Esophagus (tissue), 2 donors: Measurements from ENCODE around the gene PINK1. TPM values are rescaled to one million over a fixed set of nuclear protein-coding genes. Genes with fewer than 3 reads are reported as not detected.
"Not testable (repeated sequence)": the region's sequence is repeated elsewhere in the genome, so short reads cannot be mapped to it uniquely, and the experiment has no call there.

Experiments used
- H3K27ac ChIP-seq, 2 donors: one replicate each; pipeline ENCODE4 v1.5.1; 2013; ENCODE audit warnings: low read depth in 2 of 2, mild to moderate bottlenecking in 2 of 2, inconsistent platforms in 1 of 2, low read length in 1 of 2, moderate library complexity in 1 of 2
- H3K27me3 ChIP-seq, 2 donors: one replicate each; pipeline ENCODE4 v1.6.1; 2013; ENCODE audit warnings: low read length in 2 of 2, control low read depth in 1 of 2, mild to moderate bottlenecking in 1 of 2; ENCODE audit not compliant: insufficient read depth in 2 of 2, control insufficient read depth in 1 of 2
- H3K36me3 ChIP-seq, 2 donors: one replicate each; pipeline ENCODE4 v1.6.1; 2013; ENCODE audit warnings: low read length in 1 of 2; ENCODE audit not compliant: control insufficient read depth in 2 of 2, insufficient read depth in 2 of 2
- H3K4me1 ChIP-seq, 2 donors: one replicate each; pipeline ENCODE4 v1.6.1; 2013; ENCODE audit warnings: low read length in 1 of 2; ENCODE audit not compliant: control insufficient read depth in 2 of 2, insufficient read depth in 2 of 2
- H3K4me3 ChIP-seq, 2 donors: one replicate each; pipeline ENCODE4 v1.5.1; 2013; ENCODE audit warnings: low read length in 2 of 2, mild to moderate bottlenecking in 2 of 2, low read depth in 1 of 2, moderate library complexity in 1 of 2
- H3K9me3 ChIP-seq, 2 donors: one replicate each; pipeline ENCODE4 v1.6.1; 2013; ENCODE audit warnings: mild to moderate bottlenecking in 2 of 2, low read depth in 1 of 2, low read length in 1 of 2, moderate library complexity in 1 of 2; ENCODE audit not compliant: control insufficient read depth in 2 of 2, insufficient read depth in 1 of 2
- WGBS, 2 donors: extraction: QIAGEN DNeasy Blood & Tissue Kit; methylation state at CpG; one replicate each; pipeline ENCODE4 v1.1.7; 2013; 5-methylcytosine and 5-hydroxymethylcytosine counted together
- polyA plus RNA-seq, 2 donors: library from polyadenylated mRNA; stranded (reverse); fragments of 200-250 nt; gene quantifications; one replicate each; pipeline ENCODE4 v1.2.3, GENCODE V29; 2013
- donor health status: healthy with polysubstance abuse.
- donor health status: Bipolar disorder and iron deficiency.

Gene PINK1
- polyA plus RNA-seq, 2 donors = 52.0 to 61.2 TPM

DNA sequence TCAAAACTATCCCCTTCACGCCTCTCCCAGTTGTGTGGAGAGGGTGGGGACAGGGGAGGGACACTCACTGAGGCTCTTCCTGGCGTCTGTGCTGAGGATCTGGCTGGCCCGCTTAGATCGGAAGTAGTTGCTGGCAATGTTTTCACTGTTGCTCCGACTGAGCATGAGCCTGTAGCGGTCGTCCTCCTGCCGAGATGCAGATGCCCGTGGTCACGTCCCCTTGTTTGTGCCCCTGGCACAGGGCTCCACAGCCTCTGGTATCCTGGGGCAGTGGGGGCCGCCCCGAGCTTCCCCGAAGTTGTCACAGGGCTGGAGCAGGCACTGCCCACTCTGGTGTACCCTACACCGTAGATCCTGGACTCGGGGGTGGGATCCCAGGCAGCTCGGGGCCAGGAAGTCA is 32.9 kb downstream of the PINK1 start:
- 78 to 82% methylated on average over 15 to 16 of the region's 16 CpGs for WGBS, 2 donors
- no peak overlapping the region for H3K27ac ChIP-seq
- H3K4me3 ChIP-seq = no peak overlapping the region
- H3K27me3 ChIP-seq = no peaks in the 10 kb centered on the region
- peaks cover 3 to 10% of the 10 kb centered on the region in 2 donors for H3K4me1 ChIP-seq
- no peaks in the 10 kb centered on the region for H3K9me3 ChIP-seq
- no peaks in the 10 kb centered on the region for H3K36me3 ChIP-seq

DNA sequence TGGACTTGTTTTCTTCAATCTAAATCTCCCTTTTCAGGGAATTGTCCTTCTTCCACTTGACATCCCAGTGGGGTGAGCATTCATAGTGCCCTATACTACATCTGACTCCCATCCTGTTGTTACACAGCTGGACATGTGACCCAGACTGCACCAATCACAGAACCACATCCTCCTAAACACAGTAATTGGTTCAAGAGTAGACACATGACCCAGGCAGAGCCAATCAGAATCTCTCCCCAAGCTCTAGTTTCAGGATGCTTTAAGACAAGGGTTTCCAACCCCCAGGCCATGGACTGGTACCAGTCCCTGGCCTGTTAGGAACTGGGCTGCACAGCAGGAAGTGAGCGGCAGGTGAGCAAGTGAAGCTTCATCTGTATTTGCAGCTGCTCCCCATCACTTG is 33.5 kb downstream of the PINK1 start:
- Histone ChIP-seq H3K9me3 (no peaks in the 10 kb centered on the region), H3K36me3 (no peaks in the 10 kb centered on the region), H3K4me3 (no peak overlapping the region), H3K4me1 (peaks cover 3 to 7% of the 10 kb centered on the region in 2 donors), H3K27ac (no peak overlapping the region), H3K27me3 (no peaks in the 10 kb centered on the region)
- 96 to 100% methylated on average over 1 of the region's 1 CpG for WGBS, 2 donors

DNA sequence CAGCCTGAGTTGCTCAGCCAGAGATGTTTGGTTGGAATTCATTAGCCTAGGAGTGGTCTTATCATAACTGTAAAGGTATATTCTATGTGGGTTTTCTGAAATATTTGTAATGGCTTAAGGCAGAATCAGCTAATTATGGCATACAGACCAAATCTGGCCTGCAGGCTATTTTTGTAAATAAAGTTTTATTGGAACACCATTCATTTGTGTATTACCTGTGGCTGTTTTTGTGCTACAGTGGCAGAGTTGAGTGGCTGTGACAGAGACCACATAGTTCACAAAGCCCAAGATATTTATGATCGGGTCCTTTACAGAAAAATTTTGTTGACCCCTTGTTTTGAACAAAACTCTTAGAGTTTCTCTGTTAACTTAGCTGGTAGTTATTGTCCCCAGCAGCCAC is 35.3 kb downstream of the PINK1 start:
- 91 to 96% methylated on average over 1 of the region's 1 CpG for WGBS, 2 donors
- Histone ChIP-seq H3K27ac (no peak overlapping the region), H3K27me3 (no peaks in the 10 kb centered on the region), H3K4me3 (no peak overlapping the region), H3K4me1 (peaks cover 0 to 3% of the 10 kb centered on the region in 2 donors), H3K9me3 (no peaks in the 10 kb centered on the region), H3K36me3 (no peaks in the 10 kb centered on the region)

DNA sequence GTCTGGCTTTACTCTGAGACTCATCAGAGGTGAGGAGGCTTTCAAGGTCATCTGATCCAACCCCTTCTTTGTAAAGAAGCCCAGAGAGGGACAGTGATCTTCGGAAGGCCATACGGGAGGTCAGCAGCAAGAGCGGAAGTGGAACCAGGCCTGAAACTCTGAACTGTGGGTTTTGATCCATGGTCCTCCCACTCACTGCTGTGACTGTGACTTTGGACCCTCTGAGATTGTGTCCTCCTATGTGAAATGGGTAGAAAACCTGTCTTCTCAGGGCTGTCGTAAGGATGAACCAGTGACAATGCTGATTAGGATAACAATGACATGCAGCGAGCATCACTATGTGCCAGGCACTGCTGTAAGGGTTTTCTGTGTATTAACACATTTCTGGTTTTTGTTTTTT is 37.7 kb downstream of the PINK1 start:
- Histone ChIP-seq H3K4me3 (no peak overlapping the region), H3K27ac (no peak overlapping the region), H3K36me3 (no peaks in the 10 kb centered on the region), H3K9me3 (no peaks in the 10 kb centered on the region), H3K27me3 (no peaks in the 10 kb centered on the region), H3K4me1 (peaks cover 0 to 3% of the 10 kb centered on the region in 2 donors)
- WGBS, 2 donors = 93% methylated on average over 5 of the region's 5 CpGs

DNA sequence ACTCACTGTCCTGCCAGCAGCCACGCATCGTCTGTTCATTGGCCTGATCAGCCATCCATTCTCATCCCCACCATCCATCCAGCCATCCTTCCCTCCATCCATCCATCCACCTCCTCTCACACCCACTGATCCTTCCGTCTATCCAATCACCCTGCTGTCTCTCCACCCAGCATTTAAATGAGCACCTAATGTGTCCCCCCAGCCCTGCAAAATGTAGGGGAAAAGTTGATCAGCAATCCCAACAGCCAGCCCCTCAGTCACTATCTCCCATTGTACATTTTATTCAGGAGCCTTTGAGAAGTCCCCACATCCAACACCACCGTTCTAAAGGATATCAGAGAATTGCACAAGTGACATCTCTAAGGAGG is 39.0 kb downstream of the PINK1 start:
- Histone ChIP-seq H3K27ac (no peak overlapping the region), H3K27me3 (no peaks in the 10 kb centered on the region)
- WGBS, 2 donors = 88 to 89% methylated on average over 4 of the region's 4 CpGs

DNA sequence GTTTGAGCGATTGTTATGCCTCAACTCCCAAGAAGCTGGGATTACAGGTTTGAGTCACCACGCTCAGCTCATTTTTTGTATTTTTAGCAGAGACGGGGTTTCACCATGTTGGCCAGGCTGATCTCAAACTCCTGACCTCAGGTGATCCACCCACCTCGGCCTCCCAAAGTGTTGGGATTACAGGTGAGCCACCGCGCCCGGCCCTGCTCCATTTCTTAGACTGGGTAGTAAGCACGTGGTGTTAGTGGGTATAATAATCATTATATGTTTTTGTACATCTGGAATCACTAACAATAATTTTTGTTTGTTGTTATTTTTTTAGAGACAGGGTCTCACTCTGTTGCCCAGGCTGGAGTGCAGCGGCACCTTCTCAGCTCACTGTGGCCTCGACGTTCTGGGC is 40.4 kb downstream of the PINK1 start:
- WGBS, 2 donors = 84 to 88% methylated on average over 11 of the region's 11 CpGs
- H3K36me3 ChIP-seq = not testable (repeated sequence)

More for the DNA sequence above, 39.0 kb downstream of the PINK1 start:
- Histone ChIP-seq H3K4me3 (no peak overlapping the region), H3K9me3 (no peaks in the 10 kb centered on the region), H3K4me1 (no peaks in the 10 kb centered on the region), H3K36me3 (no peaks in the 10 kb centered on the region)

DNA sequence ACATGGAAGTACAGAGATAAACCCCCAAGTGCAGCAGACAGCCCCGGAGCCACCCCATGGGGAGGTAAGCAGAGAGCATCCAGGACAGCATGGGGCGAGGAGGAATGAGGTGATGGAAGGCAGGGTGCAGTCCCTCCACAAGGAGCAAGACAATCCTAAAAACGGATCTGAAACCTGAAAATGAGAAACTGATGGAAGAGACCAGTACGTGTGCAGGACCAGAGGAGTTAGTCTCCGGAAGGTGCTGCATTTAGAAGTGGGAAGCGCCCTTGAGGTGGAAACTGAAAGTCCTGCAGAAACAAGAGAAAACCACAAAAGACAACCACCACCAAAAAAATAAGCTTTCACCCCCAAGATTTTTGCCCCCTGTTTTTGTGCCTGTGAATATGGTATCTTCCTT is 45.3 kb downstream of the PINK1 start:
- Histone ChIP-seq H3K4me1 (no peaks in the 10 kb centered on the region), H3K27me3 (no peaks in the 10 kb centered on the region), H3K27ac (no peak overlapping the region), H3K36me3 (no peaks in the 10 kb centered on the region), H3K9me3 (no peaks in the 10 kb centered on the region), H3K4me3 (no peak overlapping the region)
- WGBS, 2 donors = 73 to 82% methylated on average over 6 of the region's 6 CpGs

More for the DNA sequence above, 40.4 kb downstream of the PINK1 start:
- not testable (repeated sequence) for H3K4me3 ChIP-seq, H3K4me1 ChIP-seq, H3K27me3 ChIP-seq, H3K9me3 ChIP-seq, H3K27ac ChIP-seq

DNA sequence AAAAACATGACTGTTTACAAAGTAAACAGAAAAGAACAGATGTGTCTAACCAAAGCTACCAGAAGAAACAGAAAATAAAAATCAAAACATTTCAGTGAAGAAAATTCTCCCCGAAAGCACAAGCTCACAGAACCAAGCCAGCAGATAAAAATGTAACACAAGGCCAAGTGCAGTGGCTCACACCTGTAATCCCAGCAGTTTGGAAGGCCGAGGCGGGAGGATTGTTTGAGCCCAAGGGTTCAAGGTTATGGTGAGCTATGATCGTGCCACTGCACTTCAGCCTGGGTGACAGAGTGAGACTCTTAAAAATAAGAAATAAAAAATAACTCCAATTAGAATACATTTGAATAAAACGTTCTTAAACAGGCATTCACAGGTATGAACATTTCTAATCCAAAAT is 47.0 kb downstream of the PINK1 start:
- Histone ChIP-seq H3K36me3 (no peaks in the 10 kb centered on the region), H3K4me1 (no peaks in the 10 kb centered on the region), H3K9me3 (no peaks in the 10 kb centered on the region), H3K4me3 (no peak overlapping the region), H3K27me3 (no peaks in the 10 kb centered on the region), H3K27ac (no peak overlapping the region)
- 75 to 82% methylated on average over 5 of the region's 5 CpGs for WGBS, 2 donors

DNA sequence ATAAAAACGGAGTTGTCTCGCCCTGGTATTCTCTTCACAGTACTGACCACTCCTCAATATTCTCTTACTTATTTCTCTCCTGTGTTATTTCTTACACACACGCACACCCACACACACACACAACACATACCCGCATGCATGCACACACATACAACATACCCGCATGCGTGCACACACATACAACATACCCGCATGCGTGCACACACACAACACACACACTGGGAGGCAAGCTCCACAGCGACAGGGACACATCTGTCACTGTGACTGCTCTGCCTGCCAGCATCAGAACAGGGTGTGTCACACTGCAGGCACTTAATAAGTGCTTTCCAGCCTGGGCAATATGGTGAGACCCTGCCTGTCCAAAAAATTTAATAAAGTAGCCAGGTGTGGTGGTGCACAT is 48.7 kb downstream of the PINK1 start:
- Histone ChIP-seq H3K4me1 (no peaks in the 10 kb centered on the region), H3K9me3 (no peaks in the 10 kb centered on the region), H3K27me3 (no peaks in the 10 kb centered on the region), H3K4me3 (no peak overlapping the region), H3K27ac (no peak overlapping the region), H3K36me3 (no peaks in the 10 kb centered on the region)
- 89 to 91% methylated on average over 9 of the region's 9 CpGs for WGBS, 2 donors

DNA sequence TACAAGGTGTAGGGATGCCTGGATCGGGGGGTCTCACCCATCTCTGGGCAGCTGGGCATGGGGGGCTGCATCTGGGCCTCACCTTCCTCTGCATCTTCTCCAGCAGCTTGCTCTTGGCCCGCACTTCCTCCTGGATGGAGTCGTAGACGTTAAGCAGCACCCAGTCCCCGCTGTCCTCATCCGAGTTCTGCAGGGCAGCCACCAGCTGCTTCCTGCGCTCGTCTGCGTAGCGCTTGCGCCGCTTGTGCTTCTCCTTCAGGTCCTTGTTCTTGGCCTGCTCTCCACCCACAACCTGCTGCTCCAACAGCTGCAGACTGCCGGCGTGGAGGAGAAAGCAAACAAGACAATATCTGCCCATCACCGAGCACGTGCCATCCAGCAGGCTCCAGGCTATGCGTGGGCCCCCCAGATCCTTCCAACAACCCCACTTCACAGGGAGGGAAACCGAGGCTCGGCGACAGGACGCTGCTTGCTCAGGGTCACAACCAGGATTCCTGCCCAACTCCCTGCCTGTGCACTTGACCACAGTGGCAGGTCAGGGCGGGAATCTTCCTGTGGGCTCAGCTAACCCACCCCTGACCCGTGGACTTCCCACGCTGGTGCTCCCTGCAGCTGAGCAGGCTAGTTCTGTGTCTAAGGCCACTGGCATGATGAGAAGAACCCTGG is 49.4 kb downstream of the PINK1 start:
- 71 to 72% methylated on average over 24 of the region's 24 CpGs for WGBS, 2 donors
- H3K27me3 ChIP-seq = no peaks in the 10 kb centered on the region
- H3K4me1 ChIP-seq = no peaks in the 10 kb centered on the region

More for the DNA sequence above, 49.4 kb downstream of the PINK1 start:
- H3K27ac ChIP-seq = no peak overlapping the region
- H3K4me3 ChIP-seq = no peak overlapping the region
- no peaks in the 10 kb centered on the region for H3K9me3 ChIP-seq
- H3K36me3 ChIP-seq = no peaks in the 10 kb centered on the region
